MCF 10A (cell line): ENCODE measurements around the gene NLRP3. TPM values are rescaled to one million over a fixed set of nuclear protein-coding genes. Genes with fewer than 3 reads are reported as not detected.

Experiments
- BruUV-seq: library from RNA; stranded (reverse); fragments of 400-500 nt; replicated peaks from 2 replicates; lab custom pipeline; 2021; lab: Mats Ljungman, UMichigan
- CTCF ChIA-PET: fragments of 300-600 bp; sonication (Branson Sonifier 250); formaldehyde crosslinking; extraction: SDS; loops from one replicate; lab custom pipeline; 2021; ENCODE audit warnings: antibody characterized with exemption, inconsistent platforms; lab: Yijun Ruan, JAX
- POLR2A ChIA-PET: fragments of 300-600, 350-650 bp; sonication (Branson Sonifier 250); formaldehyde crosslinking; extraction: SDS; loops from one replicate; lab custom pipeline; 2020; ENCODE audit warnings: antibody characterized with exemption, inconsistent platforms; lab: Yijun Ruan, JAX
- DNase-seq: peaks from one replicate; pipeline ENCODE4 v3.0.0-alpha.2; 2018; ENCODE audit not compliant: unreplicated experiment
- H3K27ac Mint-ChIP-seq: one replicate; pipeline ENCODE4 v1.8.0; 2022; ENCODE audit warnings: mild to moderate bottlenecking, low read depth, mixed read lengths; ENCODE audit not compliant: unreplicated experiment
- H3K27me3 Mint-ChIP-seq: one replicate; pipeline ENCODE4 v1.8.0; 2022; ENCODE audit warnings: mixed read lengths; ENCODE audit not compliant: insufficient read depth, unreplicated experiment
- H3K36me3 Mint-ChIP-seq: one replicate; pipeline ENCODE4 v1.8.0; 2022; ENCODE audit warnings: mild to moderate bottlenecking, moderate library complexity, mixed read lengths; ENCODE audit not compliant: insufficient read depth, unreplicated experiment
- H3K4me1 Mint-ChIP-seq: one replicate; pipeline ENCODE4 v1.8.0; 2022; ENCODE audit warnings: mixed read lengths; ENCODE audit not compliant: insufficient read depth, unreplicated experiment
- H3K4me3 Mint-ChIP-seq: one replicate; pipeline ENCODE4 v1.8.0; 2022; ENCODE audit warnings: mild to moderate bottlenecking, moderate library complexity, mixed read lengths; ENCODE audit not compliant: unreplicated experiment
- H3K9me3 Mint-ChIP-seq: one replicate; pipeline ENCODE4 v1.8.0; 2022; ENCODE audit warnings: mixed read lengths; ENCODE audit not compliant: unreplicated experiment
- CTCF ChIP-seq: fragments of 200-600 bp; IDR thresholded peaks from one replicate; pipeline ENCODE4 v1.8.0; 2022; ENCODE audit warnings: antibody characterized with exemption, mild to moderate bottlenecking; ENCODE audit not compliant: unreplicated experiment
- intact Hi-C: fragments of 100-400 bp; cut with micrococcal nuclease; formaldehyde crosslinking; loops from 2 replicates; pipeline ENCODE4 v1.14.1; 2022
- total RNA-seq: library from RNA; stranded (reverse); gene quantifications from 2 replicates; pipeline ENCODE4 v1.2.3, GENCODE V29; 2022

NLRP3 gene
- total RNA-seq, 1 experiment from 2014 or later = 0.16 TPM

GRCh38 chr1:247409869-247410544 lies 6.0 kb upstream of the NLRP3 start:
- no peak for DNase-seq
- Mint-ChIP-seq H3K4me1 (peaks cover 11% of the 10 kb centered on the region), H3K4me3 (no peak overlapping the region), H3K36me3 (no peaks in the 10 kb centered on the region), H3K9me3 (no peaks in the 10 kb centered on the region), H3K27ac (no peak overlapping the region), H3K27me3 (no peaks in the 10 kb centered on the region)
- TF ChIP-seq CTCF = no peak
- ChIA-PET POLR2A (interaction anchor here (0.7 kb wide), 1 partner anchor 67 kb away, joined by 3 read pairs; no protein-coding TSS in a partner anchor), CTCF (interaction anchor here (0.7 to 8.1 kb wide), 2 partner anchors 11 to 20 kb away, joined by 3 to 58 read pairs; no protein-coding TSS in a partner anchor)
- intact Hi-C loops = no loop called here
- BruUV-seq = no TSS peak

GRCh38 chr1:247411621-247412327 lies 4.2 kb upstream of the NLRP3 start:
- H3K36me3 Mint-ChIP-seq = no peaks in the 10 kb centered on the region
- H3K4me3 Mint-ChIP-seq = no peak overlapping the region
- intact Hi-C loops = no loop called here
- H3K9me3 Mint-ChIP-seq = no peaks in the 10 kb centered on the region
- ChIA-PET CTCF (interaction anchor here (0.7 to 8.1 kb wide), 4 partner anchors 9 to 311 kb away, joined by 3 to 58 read pairs (median 4); no protein-coding TSS in a partner anchor), POLR2A (interaction anchor here (1.0 to 1.2 kb wide), 2 partner anchors 9 to 21 kb away, joined by 3 read pairs; no protein-coding TSS in a partner anchor)
- DNase-seq = no peak
- H3K27ac Mint-ChIP-seq = no peak overlapping the region
- BruUV-seq = no TSS peak
- H3K27me3 Mint-ChIP-seq = no peaks in the 10 kb centered on the region
- peaks cover 26% of the 10 kb centered on the region for H3K4me1 Mint-ChIP-seq
- no peak for TF ChIP-seq CTCF

- no peak for DNase-seq
- POLR2A ChIA-PET = no interaction called here
- TF ChIP-seq CTCF = no peak
- no peak overlapping the region for H3K27ac Mint-ChIP-seq
- no peaks in the 10 kb centered on the region for H3K36me3 Mint-ChIP-seq
- H3K4me1 Mint-ChIP-seq = peaks cover 24% of the 10 kb centered on the region
- H3K4me3 Mint-ChIP-seq = no peak overlapping the region
- no TSS peak for BruUV-seq
- no peaks in the 10 kb centered on the region for H3K27me3 Mint-ChIP-seq
- CTCF ChIA-PET = interaction anchor here (0.7 to 8.1 kb wide), 4 partner anchors 28 to 71 kb away, joined by 3 to 58 read pairs (median 4); no protein-coding TSS in a partner anchor
- no peaks in the 10 kb centered on the region for H3K9me3 Mint-ChIP-seq
- intact Hi-C loops = no loop called here
These were observed 1.9 kb downstream of the NLRP3 start for GRCh38 chr1:247417831-247418230.

GRCh38 chr1:247419336-247419735 lies 3.4 kb downstream of the NLRP3 start:
- CTCF ChIA-PET = interaction anchor here (0.6 to 1.0 kb wide), 2 partner anchors 14 to 30 kb away, joined by 3 read pairs; no protein-coding TSS in a partner anchor
- H3K27me3 Mint-ChIP-seq = no peaks in the 10 kb centered on the region
- peaks cover 24% of the 10 kb centered on the region for H3K4me1 Mint-ChIP-seq
- intact Hi-C loops = no loop called here
- no peaks in the 10 kb centered on the region for H3K9me3 Mint-ChIP-seq
- no TSS peak for BruUV-seq
- no peak for TF ChIP-seq CTCF
- no peak overlapping the region for H3K4me3 Mint-ChIP-seq
- H3K27ac Mint-ChIP-seq = no peak overlapping the region
- DNase-seq = no peak
- POLR2A ChIA-PET = no interaction called here
- no peaks in the 10 kb centered on the region for H3K36me3 Mint-ChIP-seq
